GM19372 (cell line): ENCODE data around the gene ABHD18.
"Not testable (repeated sequence)": the region's sequence is repeated elsewhere in the genome, so short reads cannot be mapped to it uniquely, and the experiment has no call there.

Experiments
- ATAC-seq: cut with Tn5 transposase; IDR thresholded peaks from one replicate; pipeline ENCODE4 v1.9.1; 2021; ENCODE audit warnings: mild to moderate bottlenecking, low read depth, moderate library complexity; ENCODE audit not compliant: unreplicated experiment

The ABHD18 gene

GRCh38 chr4:128061566-128062536 lies 96.6 kb downstream of the ABHD18 start:
- peak; percentile 38 for ATAC-seq

GRCh38 chr4:128066453-128066820 lies 101.2 kb downstream of the ABHD18 start:
- not testable (repeated sequence) for ATAC-seq

- ATAC-seq, result no peak
Measured at GRCh38 chr4:128068918-128069317, 103.7 kb downstream of the ABHD18 start.

- no peak for ATAC-seq
Measured at GRCh38 chr4:128076464-128076863, 111.3 kb downstream of the ABHD18 start.
